CD4-positive, alpha-beta T cell treated with Interleukin-21 for 1 hour (primary cell): ENCODE results near the gene CSNK1G1.
"Not testable (repeated sequence)": the region's sequence is repeated elsewhere in the genome, so short reads cannot be mapped to it uniquely, and the experiment has no call there.

ENCODE experiments used
- DNase-seq: peaks from one replicate; pipeline ENCODE4 v3.0.0-alpha.2; 2020

Gene CSNK1G1

DNA sequence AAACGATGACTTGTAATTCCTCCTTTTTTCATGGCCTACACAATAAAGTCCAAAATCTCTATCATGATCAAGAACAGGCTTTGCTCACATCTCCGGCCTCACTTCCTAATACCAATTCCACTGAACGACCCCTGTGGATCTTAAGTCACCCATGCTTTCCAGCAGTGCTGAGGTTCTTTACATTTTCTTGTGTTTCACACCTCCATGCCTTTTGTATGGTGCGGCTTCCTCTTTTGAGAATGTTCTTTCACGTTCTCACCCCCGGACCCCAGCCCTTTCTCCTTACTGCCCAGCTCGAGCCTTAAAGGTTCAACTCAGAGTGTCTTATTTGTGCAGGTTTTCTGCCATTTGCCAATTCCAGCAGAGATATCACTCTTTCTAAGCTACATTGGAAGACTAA lies 70.1 kb downstream of the CSNK1G1 start:
- no peak for DNase-seq

DNA sequence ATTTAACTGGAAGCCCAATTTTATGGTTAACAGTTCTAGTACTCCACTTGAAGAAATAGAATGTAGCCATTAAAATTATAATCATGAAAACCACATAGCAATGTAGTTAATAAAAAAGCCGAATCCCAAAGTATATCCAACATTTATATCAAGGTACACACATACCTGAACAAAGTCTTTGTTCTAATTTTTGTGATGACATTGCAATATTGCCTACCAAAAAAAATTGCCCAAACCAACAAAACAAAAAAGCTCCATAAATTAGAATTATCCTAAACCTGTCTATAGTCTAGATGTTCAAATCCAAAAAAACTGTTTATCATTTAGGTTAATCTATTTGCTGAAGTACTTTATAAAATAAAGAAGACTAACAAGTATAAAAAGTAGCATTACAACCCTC lies 70.8 kb downstream of the CSNK1G1 start:
- DNase-seq = no peak

GRCh38 chr15:64284042-64284441 lies 71.9 kb downstream of the CSNK1G1 start:
- no peak for DNase-seq

GRCh38 chr15:64282701-64283100 lies 73.3 kb downstream of the CSNK1G1 start:
- DNase-seq = no peak

GRCh38 chr15:64279131-64279530 lies 76.8 kb downstream of the CSNK1G1 start:
- no peak for DNase-seq

- DNase-seq = no peak
These were observed 80.0 kb downstream of the CSNK1G1 start for GRCh38 chr15:64275934-64276333.

DNA sequence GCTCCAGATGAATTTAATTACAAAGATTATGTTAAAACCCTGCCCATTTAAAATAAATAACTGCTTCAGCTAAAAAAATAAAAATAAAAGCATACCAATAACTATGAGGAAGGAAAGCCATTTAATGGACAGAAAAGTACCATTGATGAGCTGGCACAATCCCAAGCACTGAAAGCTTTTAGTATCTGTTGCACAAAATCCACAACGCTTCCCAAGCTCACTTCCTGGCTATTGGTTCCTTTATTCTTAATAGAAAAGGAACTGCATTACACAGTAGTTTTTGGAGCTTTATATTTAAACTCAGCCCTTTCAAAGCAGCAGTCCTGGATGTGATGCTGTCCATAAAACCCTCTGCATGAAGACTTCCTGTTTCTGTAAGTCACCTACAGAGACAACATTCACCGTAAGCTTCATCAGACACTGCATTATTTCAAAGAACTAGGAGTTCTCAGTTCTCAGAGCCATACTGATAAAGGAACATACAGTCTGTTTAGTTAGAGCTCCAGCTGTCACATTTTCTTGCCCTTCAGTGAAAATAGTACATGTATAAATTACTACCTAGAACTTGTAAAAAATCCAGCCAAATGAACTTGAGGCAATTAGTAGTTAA lies 81.5 kb downstream of the CSNK1G1 start:
- DNase-seq = no peak

- DNase-seq = no peak
These were observed 88.5 kb downstream of the CSNK1G1 start for GRCh38 chr15:64267331-64267973.

DNA sequence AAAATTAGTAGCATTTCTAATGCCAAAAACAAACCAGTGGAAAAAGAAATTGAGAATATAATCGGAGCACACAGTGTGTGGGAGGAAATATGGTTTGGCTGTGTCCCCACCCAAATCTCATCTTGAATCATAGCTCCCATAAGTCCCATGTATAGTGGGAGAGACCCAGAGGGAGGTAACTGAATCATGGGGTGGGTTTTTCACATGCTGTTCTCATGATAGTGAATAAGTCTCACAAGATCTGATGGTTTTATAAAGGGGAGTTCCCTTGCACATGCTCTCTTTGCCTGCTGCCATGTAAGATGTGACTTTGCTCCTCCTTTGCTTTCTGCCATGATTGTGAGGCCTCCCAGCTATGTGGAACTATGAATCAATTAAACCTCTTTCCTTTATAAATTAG lies 90.8 kb downstream of the CSNK1G1 start:
- DNase-seq = not testable (repeated sequence)

GRCh38 chr15:64264502-64264901 lies 91.5 kb downstream of the CSNK1G1 start:
- DNase-seq = no peak

DNA sequence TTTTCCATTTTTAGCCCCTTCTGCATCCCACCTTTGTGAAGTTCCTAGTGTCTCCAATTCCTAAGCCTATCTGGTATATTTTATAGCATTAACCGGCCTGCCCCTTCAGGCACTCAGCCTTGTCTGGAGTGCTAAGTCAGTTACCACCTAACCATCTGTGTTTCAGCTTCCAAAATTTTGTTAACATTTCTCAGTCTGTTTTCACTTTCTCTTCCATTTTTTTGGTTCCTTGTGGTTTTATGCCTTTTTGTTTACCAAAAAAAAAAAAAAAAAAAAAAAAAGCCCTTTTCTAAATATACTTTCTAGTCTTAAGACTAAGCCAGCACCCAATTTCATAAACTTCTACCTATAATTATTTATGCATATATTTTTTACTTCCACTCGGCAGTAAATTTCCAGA lies 92.4 kb downstream of the CSNK1G1 start:
- DNase-seq = no peak

GRCh38 chr15:64256051-64256450 lies 99.9 kb downstream of the CSNK1G1 start:
- no peak for DNase-seq

DNA sequence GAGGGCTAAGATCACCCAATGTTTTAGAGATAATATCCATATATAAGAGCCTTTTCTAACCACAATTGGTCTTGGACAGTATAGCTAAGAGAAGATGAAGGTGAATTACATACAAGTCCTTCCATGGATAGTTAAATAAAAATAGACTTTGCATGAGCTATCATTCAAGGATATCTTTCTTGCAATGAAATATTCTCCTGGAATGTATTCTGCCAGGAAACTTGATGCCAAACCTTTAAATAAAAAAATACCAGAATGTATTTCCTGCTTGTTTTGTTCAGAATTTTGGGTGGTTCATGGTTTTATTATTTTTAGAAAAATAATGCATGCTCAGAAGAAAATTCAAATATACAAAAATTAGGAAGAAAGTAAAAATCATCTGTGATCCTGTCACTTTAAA lies 104.3 kb downstream of the CSNK1G1 start:
- DNase-seq = no peak

DNA sequence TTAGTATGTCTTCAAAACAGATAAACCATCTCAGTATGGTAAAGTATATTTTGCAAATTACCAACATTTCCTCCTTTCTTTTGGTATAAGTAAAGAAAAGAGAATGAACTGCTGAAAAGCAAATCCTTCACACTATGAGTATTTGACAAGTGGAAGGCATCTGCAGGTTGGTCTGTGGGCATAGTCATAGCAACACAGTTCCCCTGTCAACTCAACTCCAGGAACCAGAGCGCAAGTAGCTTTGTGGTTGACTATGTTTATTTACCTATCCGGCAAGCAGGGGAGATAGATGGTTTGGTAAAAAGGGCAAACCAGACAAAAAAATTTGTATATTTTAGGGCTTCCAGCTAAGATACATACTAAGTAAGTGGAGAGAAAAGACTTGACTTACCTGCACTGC lies 104.9 kb downstream of the CSNK1G1 start:
- peak; percentile 13 for DNase-seq

DNA sequence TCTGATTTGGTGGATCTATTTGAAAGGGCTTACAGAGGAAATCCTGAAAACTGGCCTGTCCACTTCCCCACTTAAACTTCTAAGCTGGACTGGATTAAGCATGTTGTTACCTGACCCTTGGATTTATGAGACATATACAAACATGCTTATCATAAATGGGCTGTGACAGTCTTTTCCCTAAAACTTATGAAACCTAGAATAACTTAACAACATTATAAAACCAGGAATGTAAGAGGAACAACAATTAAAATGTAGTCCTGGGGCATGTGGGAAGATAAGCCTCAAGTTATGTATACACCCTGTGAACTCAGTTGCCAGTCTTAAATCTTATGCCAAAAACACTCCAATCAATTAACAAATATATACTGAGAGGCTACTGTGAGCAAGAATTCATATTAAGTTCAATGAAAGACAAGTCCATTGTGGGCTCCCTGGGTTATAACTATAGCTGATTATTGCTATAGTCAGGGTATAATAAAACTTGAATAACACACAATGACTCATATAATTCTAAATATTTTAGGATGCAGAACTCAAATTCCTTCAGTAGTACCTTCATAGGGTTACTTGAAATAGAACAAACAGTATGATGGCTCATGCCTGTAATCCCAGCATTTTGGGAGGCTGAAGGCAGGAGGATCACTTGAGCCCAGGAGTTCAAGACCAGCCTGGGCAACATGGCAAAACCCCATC lies 105.9 kb downstream of the CSNK1G1 start:
- DNase-seq = no peak

DNA sequence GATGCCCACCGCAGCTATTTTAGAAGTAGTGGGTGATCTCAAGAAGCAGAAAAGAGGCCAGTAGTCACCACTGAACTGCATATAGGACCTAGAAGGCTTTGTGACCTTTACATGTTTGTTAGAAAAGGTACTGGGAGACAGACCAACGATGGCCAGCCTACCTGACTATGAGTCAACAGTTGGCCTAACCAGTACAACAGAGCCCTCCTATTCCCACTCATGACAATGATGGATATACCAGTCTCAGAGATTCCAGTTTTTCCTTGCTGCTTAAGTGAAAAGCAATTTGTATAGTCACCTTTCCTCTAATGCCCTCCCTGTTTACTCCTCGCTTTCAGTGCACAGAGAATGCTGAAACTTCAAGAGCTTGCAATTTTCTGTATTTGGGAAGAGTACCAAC lies 106.6 kb downstream of the CSNK1G1 start:
- DNase-seq = no peak

GRCh38 chr15:64247906-64248541 lies 107.9 kb downstream of the CSNK1G1 start:
- DNase-seq = peak; percentile 50

GRCh38 chr15:64247535-64247905 lies 108.5 kb downstream of the CSNK1G1 start:
- DNase-seq = no peak

- DNase-seq = no peak
These were observed 109.4 kb downstream of the CSNK1G1 start for GRCh38 chr15:64246364-64247189.

DNA sequence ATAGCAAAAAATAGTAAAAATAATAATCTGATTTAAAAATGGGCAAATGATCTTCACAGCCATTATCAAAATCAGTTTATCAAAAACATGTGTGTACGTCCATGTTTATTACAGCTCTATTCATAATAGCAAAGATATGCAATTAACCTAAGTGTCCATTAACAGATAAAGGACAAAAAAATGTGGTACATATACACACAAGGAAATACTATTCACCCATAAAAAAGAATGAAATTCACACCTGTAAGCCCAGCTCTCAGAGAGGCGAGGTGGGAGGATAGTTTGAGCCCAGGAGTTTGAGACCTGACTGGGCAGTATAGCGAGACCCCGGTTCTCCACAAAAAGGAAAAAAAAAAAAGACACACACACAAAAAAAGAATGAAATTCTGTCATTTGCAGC lies 110.6 kb downstream of the CSNK1G1 start:
- no peak for DNase-seq

DNA sequence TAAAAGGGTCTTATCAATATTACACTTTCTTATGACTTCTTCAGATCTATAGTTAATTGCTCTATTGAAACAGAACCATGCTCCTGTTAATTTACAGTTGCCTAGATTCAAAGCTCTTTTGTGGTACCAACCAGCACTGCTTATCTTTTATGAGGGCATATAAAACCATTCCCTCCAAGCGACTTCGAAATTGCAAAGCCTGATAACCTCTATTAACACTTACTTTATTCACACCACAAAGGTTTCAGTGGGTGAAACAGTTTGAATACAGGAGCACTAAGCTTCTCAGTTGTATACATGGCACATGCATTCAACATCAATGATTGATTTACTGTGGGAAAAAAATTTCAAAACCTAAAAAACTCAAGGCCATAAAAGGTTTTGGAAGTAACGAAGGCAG lies 118.3 kb downstream of the CSNK1G1 start:
- no peak for DNase-seq

DNA sequence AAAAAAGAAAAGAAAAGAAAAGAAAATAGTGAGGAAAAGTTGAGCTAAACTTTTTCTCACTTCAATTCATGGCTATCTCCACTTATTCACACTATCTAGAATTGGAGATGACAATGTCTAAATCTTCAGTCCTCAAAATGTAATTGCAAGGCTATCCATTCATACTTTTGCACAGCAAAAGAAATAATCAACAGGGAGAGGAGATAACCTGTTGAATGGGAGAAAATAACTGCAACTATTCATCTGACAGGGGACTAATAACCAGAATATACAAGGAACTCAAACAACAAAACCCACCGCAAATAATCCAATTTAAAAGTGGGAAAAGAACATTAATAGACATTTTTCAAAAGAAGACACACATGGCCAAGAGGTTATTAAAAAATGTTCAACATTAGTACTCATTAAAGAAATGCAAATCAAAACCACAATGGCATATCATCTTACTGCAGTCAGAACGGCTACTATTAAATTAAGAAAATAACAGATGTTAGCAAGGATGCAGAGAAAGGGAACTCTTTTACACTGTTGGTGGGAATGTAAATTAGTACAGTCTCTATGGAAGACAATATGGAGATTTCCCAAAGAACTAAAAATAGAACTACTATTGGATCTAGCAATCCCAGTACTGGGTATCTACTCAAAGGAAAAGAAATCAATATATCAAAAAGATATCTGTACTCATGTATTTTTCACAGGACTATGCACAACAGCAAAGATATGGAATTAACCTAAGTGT lies 119.6 kb downstream of the CSNK1G1 start:
- DNase-seq = no peak
